Measurements from ENCODE around the gene TMEM235.
"Not testable (repeated sequence)": the region's sequence is repeated elsewhere in the genome, so short reads cannot be mapped to it uniquely, and the experiment has no call there.

Gene TMEM235

GRCh38 chr17:78238823-78239488, 7.5 kb downstream of the TMEM235 start:
- DNase-seq = no peak

GRCh38 chr17:78239489-78239931, 8.1 kb downstream of the TMEM235 start:
- DNase-seq = no peak

GRCh38 chr17:78240012-78240655, 8.7 kb downstream of the TMEM235 start:
- no peak for DNase-seq

DNA sequence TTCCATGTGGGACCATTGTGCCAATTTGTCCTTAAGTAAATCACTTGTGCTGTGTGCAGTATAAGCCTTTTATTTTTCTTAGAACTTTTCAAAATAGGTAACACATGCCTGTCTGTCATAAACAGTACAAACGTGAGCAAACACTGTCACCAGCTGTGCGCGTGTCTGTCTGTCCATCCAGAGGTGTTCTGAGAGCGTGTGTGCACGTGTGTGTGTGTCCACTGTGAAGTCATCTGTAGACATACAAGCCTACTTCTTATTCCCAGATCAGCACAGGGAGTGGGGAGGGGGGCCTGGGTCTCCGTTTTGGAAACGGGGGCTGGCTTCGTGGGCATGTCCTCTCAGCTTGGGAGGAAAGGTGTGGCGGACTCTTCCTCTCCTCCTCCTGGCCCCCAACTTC, 9.4 kb downstream of the TMEM235 start:
- DNase-seq = no peak

DNA sequence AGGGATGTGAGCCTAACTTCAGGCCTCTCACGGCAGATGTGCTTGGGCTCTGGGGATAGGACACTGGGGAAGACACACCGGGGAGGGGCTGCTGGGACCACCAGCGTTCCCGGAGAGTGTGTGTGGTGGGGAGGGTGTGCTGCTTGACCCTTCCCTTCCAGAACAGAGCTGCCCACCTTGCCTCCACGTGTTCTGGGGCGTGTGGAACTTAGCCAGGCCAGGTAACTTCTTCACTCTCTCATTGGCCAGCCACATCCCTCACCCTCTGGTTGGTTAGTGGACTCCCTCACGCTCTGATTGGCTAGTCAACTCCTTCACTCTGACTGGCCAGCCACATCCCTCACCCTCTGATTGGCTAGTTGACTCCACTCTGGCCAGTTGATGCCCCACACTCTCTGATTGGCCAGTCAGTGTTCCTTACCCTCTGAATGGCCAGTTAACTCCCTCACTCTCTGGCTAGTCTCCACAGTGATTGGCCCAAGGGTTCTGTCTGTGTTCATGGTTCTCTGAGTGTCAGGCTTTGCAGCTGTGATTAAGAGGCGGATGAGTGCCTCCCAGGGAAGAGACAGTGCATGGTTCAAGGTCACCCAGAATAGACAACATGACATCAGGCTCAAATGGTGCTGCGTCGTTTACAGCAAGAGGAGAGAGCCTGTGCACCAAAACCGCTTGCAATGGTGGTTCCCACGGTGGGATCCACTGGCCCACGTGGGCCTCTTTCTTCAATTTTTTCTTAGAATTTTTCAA, 10.0 kb downstream of the TMEM235 start:
- no peak for DNase-seq

DNA sequence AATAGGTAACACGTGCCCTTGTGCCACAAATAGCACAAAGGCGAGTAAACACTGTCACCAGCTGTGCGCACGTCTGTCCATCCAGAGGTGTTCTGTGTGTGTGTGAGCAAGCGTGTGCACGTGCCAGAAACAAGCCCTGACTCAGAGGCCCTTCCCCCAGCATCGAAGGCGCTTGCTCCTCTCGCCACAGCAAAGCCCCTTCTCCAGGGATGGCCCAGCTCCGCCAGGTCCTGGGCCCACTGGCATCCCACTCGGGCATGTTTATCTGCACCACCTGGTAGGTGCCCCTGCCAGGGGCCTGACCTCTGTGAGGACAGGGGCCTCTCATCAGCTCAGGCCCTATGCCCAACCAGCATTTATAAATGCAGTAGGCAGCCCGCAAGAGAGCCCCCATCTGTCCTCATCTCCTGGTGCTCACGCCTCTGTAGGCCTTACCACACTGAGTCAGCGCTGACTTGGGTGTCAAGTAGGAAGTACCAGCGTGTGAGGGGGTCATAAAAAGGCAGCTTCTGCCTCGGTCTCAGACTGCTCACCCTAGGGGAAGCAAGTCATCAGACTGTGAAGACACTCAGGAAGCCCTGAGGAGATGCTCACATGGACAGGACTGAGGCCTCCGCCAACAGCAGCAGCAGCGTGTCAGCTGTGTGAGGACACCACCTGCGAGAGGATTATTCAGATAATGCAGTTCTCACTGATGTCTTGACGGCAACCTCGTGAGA, 10.8 kb downstream of the TMEM235 start:
- peak; percentile 59 for DNase-seq

DNA sequence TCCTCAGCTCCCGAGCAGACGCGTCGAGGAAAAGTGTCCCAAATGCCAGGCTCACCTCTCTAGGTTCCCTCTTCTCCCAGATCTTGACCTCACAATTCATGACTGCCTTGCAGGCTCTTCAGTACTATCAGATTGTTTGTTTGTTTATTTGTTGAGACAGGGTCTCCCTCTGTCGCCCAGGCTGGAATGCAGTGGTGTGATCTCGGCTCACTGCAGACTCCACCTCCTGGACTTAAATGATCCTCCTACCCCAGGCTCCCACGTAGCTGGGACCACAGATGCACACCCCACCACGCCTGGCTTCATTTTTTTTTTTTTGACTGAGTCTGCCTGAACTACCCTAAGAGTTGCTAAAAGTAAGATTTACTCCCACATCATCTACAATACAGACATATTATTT, 15.9 kb downstream of the TMEM235 start:
- no peak for DNase-seq

- DNase-seq = no peak
These were observed 16.9 kb downstream of the TMEM235 start for GRCh38 chr17:78248051-78248914.

DNA sequence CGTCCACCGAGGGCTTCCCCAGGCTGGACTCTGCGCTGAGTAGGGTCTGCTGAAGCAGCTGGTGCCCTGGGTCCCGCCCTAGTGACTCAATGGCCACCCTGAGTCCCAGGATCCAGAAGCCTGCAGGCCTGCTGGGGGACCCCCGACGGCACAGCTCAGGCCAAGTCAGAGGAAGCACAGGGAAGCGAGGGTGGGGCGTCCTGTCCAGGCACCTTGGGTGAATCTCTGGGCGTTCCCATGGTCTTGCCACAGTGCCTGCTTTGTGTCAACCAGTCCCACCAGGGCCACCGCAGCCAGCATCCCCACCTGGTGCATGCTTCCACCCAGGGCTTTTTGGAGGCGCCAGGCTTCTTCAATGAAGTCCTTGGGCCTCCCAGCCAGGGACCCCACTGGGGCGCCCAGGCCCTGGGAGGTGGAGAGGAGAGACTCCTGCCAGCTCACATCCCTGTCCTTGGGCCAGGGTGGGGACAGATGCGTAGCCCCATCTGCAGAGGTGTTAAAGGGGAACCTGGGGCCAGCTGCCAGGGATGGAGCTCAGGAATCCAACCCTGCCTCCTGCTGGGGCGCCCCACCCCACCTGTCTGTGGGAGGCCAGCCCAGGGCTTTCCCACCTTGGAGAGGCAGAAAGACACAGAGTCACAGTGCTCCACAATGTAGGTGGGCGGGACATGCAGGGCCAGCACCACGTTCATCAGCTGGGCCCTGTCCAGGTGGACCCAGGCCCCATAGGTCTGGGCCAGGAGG, 17.8 kb downstream of the TMEM235 start:
- no peak for DNase-seq

- DNase-seq = no peak
These were observed 18.7 kb downstream of the TMEM235 start for GRCh38 chr17:78249818-78250806.

DNA sequence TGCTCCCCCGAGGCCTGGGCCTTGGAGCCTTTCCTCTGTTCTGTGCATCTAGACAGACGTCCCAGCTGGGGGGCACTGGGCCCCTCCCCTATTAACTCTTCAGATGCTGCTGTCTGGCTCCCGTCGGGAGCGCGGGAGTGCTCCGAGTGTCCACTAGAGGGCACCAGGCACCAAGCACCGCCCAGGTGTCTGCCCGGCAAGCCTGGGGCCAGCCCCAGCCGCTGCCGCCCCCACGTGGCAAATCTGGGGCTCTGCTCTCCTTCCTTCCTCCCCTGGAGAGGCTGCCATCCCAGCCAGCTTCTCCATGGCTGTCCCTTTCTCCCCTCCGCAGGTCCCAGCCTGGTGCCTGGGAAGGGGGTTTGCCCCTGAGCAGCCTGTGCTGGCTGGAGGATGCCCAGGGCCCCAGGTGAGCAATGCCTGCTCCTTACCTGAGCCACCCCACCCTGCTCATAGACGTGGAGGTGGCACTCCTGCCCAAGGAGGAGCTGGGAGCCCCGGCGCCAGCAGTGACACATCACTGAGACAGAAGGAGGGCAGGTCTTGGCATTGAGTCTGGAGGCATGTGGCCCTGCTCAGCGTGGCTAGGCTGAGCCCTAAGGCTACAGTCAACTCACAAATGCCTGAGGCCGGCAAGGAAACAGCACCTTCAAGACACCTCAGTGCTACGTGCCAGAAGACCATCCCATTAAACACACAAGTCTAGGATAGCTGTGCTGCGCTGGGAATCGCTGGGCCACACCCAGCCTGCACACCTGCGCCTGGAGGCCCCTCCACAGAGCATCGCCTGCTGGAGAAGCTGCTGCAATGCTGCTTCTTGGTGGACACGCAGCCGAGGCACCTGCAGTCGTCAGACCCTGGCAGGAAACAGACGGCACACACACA, 19.7 kb downstream of the TMEM235 start:
- peak; percentile 59 for DNase-seq

- no peak for DNase-seq
These were observed 20.3 kb downstream of the TMEM235 start for GRCh38 chr17:78251773-78252103.

DNA sequence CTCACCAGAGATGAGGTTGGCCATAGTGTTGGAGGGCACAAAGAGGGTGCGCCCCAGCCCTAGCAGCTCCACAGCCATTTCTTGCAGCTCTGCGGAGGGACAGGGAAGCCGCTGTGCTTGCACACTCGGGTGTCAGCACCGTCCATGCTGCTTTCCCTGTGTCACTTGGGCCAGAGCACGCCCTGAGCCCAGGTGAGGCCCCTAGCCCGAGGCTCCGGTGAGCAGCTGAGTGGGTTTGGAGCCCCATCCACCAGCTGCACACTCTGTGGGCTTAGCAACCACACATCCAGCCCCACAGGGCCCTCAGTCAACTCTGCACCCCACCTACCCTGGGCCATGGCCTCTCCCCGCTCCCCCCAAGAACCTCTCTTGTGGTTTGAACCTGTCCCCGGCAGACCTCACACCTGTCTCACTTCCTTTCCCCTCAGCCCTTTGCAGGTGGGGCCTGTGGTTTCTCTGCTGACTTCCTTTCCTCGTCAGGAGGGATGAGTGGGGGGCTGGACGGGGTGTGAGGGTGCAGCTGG, 20.7 kb downstream of the TMEM235 start:
- DNase-seq = no peak

DNA sequence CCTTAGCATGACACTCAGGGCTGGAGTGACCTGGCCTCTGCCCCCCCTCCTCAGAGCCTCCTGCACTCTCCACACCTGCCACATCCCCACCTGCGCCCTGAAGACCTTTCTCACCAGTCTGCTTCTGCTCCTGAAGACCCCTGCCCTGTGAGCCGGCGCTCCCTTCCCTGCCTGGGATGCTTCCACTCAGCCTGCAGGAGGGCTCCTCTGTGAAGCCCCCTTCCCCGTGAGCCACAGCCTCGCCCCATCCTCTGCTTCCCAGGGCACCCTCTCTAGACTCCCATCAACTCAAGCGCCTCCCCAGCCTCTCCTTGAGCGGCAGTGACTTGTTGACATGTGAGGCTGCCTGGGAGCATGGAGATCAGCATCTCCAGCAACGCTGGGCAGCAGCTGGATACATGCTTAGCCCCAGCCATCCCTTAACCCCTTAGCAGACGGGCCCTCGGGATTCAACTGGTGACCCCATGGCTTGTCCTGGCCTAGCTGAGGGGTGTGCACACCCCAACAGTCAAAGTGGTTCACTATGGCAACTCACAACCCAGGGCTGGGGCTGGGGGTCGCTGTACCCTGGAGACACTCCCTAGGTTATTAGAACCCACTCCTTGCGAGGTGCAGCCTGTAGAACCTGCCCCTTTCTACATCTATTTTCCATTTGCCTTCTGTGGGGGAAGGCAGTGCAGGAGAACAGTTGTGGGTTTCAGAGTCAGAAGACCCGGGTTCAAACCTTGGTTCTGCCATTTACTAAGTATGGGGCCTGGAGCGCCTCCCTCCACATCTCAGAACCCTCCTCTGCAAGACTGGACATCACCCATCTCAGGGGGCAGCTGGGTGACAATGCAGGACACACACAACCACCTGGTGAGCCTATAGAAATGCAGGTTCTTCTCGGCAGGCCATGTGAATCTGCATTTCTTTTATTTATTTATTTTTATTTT, 21.5 kb downstream of the TMEM235 start:
- no peak for DNase-seq

- DNase-seq = not testable (repeated sequence)
These were observed 22.2 kb downstream of the TMEM235 start for GRCh38 chr17:78253636-78253945.

- peak; percentile 70 for DNase-seq
These were observed 22.7 kb downstream of the TMEM235 start for GRCh38 chr17:78253946-78254672.

- no peak for DNase-seq
These were observed 23.7 kb downstream of the TMEM235 start for GRCh38 chr17:78255029-78255656.

Data from GDM1 (cell line).